CD4-positive, alpha-beta T cell treated with Interleukin-6 at 100 ng/mL for 8 hours (primary cell): ENCODE measurements around the gene RHO.

Experiments used
- DNase-seq: peaks from one replicate; pipeline ENCODE4 v3.0.0-alpha.2; 2020; ENCODE audit warnings: mixed read lengths, low spot score

The RHO gene

GRCh38 chr3:129559565-129560079 is 31.2 kb downstream of the RHO start:
- DNase-seq, result no peak

GRCh38 chr3:129560269-129560787 is 31.9 kb downstream of the RHO start:
- no peak for DNase-seq

DNA sequence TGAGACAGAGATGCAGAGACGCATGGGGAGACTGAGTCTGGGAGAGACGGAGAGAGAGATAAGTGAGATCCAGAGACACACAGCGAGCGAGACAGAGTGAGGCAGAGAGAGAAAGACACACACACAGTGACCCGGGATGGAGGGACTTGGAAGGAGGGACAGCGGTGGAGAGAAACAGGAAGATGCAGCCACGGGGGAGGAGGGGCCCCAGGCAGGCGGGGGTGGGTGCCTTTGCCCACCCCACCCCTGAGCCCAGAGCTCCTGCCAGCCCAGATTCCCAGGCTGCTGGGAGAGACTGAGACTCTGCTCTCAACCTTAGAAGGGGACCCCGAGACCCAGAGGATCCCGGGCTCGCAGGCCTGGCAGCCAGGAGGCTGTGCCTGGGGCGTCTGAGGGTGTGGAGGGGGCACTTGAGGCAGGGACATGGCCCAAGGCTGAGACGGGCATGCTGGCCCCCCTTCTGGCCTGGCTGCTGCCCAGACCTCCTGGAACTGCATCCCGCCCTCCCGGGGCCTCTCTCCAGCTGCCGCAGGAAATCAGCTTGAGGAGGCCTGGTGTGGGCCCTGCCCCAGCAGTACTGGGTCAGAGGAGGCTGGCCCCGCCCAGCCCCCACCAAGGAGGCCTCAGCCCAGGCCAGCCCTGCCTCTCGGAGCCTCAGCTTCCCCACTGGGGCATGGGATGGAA is 32.6 kb downstream of the RHO start:
- no peak for DNase-seq

DNA sequence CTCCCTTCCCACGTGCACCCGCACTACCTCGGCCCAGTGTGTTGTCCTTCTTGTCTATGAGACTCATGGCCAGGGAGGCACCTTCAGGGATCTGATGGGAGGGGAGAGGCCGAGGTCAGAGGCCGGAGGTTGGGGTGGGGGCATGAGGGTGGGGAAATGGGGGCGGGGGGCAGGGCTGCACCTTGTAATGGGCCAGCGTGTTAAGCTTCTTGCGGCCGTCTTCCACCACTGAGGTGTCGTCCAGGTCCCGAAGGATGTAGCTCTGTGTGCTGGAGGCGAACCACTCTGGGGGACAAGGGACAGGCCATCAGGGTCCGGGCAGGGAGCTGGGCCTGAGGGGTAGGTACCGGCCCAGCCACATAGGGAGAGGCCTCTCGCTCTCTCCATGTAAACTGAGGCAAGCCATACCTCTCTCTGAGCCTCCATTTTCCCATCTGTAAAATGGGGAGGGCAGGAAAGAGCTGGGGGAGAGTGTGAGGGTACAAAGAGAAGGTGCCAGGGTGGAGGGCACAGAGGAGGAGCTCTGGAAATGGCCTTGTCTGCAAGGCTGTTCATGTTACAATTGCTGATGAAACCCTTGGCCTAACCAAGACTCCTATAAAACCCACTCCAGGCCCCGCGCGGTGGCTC is 33.3 kb downstream of the RHO start:
- DNase-seq, result no peak

DNA sequence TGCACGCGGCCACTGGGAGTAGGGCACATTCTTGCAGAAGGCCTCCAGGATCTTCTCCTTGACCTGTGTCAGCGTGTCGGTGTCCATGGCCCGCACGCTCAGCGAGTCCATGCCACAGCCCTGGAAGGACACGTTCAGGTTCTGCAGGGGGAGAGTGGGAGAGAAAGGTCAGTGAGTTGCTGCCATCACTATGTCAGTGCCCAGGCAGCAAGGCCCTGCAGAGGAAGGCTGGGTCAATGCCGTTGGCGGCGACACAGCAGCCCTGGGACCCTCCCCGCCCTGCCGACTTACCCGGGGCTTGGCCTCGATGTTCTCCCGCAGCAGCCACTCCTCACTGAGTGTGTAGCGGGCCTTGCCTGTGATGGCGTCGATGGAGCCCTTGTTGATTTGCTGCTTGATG is 34.4 kb downstream of the RHO start:
- no peak for DNase-seq

GRCh38 chr3:129563332-129563731 is 34.9 kb downstream of the RHO start:
- DNase-seq, result no peak

GRCh38 chr3:129563850-129564535 is 35.6 kb downstream of the RHO start:
- no peak for DNase-seq

DNA sequence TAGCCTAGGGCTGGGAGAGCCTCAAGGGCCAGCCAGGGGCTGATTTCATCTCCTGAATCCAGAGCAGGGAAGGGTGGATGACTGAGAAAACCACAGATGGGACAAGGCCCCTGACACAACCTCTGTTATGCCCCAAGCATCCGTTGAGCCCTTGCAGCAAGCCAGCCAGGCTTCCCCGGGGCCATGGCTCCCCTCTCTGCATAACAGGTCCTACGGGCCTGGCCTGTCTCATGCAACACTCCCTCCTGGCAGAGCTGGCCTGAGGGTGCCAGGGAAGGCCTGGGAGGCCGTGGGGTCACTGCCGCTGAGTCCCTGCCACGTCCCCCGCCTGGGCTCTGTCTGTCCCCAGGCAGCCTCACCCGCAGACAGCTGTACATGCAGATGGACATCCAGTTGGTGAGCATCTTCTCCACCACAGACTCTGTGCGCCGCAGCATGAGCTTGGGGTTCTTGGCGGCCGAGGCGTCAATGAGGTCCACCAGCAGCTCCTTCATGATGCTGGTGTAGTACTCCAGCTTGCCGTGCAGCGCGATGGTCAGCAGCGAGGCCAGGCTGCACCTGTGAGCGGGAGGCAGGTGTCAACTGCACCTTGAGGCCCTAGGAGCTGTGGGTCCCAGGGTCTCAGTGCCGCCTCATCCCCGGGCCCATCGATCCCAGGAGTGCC is 36.7 kb downstream of the RHO start:
- no peak for DNase-seq

- no peak for DNase-seq
Observed at GRCh38 chr3:129565902-129566301, 37.5 kb downstream of the RHO start.

DNA sequence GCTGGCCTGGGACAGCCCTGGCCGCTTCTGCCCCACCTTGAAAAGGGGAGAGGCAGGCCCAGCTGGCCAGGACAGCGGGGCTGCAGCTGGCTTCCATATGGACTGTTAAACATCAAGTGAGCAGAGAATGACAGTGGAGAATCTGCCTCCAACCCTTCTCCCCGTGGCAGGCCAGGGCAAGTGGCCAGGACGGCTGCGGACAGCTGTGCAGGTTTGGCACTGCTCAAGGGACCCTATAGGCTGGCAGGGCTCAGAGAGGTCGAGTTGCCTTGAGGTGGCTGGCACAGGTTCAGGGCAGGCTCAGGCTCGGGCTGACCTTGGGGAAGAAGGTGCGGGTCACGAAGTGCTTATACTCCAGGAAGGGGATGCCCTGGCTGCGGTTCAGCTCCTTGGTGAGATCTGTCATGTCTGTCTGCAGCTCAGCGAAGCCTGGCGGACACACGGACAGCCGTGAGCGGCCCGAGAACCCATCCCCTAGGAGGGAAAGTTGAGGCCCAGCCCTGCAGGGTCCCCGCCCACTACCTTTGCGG is 38.8 kb downstream of the RHO start:
- no peak for DNase-seq

DNA sequence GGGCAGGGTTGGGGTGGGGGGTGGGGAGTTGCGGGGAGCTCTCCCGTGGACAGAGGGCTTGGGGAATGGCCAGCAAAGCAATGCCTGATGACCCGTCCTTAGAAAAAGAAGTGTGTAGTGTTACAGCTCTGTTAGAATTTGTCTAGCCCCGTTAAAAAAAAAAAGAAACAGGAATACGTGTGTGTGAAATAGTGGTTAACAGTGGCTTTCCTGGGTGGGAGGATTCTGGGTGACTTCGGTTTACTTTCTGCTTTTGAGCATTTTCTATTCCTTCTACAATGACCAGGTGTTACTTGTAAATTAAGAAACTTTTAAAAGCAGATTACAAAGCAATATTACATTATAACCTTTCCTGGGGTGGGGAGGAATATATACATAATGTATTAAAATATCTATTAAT is 39.5 kb downstream of the RHO start:
- DNase-seq, result no peak

GRCh38 chr3:129569856-129570255 is 41.4 kb downstream of the RHO start:
- DNase-seq, result no peak

DNA sequence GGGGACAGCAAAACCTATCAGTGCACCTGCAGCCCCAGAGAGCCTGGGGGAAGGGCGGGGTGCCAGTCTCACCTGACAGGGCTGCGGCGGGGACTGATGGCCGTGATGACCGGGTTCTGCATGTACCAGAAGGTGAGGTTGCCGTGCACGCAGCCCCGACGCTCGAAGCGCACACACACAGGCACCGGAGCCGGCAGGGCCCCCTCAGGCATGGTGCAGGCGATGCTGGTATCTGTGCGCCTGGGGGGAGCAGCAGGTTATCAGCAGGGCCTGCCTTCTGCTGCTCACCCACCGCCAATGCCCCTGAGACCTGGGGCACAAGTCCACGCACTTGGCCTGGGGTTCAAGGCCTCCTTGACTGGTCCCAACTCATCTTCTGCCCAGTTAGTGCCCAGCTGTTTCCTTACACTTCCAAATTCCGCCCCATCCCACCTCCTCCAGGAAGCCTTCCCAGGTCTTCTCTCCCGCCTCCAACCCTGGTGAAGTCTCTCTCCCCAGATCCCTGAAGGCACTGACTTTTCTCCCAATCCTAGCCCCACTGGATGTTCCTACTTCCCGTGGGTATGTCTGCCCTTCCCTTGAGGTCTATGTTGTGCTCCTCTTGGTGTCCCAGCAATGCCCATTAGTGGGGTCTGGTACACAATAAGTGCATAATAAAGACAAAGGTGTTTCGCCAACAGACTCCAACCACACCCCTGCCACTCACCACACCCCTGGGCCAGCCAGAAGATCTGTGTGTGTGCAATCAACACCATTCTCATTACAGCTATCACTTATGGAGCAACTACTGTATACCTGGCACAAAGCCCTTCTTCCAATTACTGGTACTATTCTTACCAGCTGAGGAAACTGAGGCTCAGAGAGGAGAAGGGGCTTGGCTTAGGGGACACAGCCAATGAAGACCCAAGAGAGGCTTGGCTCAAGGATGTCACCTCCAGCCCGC is 43.4 kb downstream of the RHO start:
- no peak for DNase-seq

DNA sequence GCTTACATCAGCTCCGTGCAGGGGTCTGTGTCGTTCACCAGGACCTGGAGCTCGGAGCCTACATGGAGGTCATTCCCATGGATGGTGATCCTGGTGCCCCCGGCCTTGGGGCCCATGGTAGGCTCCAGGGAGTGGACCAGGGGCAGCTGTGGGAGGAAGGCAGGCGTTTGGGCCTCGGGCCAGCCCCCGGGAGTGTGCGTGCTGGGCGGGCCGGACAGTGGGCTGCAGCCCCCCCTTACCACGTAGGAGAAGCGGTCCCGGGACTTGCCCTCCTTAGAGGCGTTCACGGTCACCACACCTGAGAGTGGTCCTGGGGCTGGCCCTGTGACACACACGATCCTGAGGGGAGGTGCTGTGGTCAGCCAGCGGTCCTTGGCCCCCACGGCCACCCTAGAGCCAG is 44.2 kb downstream of the RHO start:
- no peak for DNase-seq

DNA sequence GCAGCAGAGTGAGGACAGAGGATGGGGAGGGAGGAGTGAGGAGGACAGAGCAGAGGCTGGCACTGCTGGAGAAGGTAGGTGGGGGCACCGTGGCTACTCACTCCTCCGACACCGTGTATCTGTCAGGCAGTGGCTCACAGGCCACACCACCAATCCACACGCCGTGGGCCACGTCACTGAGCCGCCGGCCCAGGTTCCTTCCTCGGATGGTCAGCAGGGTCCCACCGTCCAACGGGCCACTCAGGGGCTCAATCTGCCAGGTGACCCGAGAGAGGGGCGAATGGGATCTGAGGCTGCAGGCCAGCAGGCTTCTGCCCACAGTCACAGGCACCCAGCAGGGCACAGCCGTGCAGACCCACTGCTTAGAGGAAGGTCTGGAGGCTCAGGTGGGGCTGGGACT is 45.1 kb downstream of the RHO start:
- no peak for DNase-seq

DNA sequence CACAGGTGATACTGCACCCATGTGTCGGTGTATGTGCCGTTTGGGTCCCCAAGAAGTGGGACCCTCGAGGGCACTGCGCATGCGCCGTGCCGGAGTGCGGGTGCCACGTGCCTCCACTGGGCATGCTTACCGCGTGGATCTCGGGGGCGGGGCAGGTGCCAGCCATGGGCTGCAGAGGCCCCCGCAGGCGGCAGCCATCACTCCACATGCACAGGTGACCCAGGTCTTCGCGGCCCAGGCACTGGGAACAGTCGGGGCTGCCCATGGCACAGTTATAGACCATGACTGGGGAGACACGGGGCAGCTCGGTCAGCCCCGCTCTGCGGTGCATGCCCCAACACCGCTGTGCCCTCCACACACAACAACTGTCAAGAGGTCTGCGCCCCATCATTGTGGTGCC is 45.8 kb downstream of the RHO start:
- no peak for DNase-seq

DNA sequence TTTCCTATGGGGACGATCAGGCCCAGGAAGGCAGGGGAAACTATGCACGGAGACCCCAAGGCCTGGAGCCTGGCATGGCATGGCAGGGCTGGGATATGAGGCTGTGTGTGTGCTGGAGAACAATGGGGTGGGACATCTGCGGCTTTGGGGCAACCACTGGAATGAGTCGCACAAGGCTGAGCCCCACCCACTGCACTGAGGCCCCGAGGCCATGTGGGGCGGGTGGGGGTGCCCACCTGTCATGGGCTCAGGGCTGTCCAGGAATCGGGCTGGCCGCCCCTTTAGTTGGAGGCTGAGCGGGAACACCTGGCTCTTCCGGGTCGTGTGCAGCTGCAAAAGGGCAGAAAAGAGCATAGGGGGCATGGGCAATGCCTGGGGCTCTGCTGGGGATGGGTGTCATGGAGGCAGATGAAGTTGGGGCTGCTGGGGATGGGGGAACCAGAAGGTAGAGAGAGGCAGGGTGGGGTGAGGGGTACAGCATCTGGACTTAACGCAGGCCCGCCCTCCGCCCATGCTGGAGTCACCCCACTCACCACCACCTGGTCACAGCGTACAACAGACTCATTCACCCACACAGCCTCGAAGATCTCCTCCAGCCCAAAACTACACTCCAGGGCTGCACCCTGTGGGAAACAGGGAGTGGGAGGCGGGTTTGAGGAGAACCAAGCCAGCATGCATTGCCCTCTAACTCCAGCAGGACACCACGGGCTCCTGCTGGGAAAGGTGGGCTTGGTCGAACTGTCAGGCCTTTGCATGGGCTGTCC is 47.0 kb downstream of the RHO start:
- no peak for DNase-seq

GRCh38 chr3:129575997-129576384 is 47.6 kb downstream of the RHO start:
- DNase-seq, result no peak

DNA sequence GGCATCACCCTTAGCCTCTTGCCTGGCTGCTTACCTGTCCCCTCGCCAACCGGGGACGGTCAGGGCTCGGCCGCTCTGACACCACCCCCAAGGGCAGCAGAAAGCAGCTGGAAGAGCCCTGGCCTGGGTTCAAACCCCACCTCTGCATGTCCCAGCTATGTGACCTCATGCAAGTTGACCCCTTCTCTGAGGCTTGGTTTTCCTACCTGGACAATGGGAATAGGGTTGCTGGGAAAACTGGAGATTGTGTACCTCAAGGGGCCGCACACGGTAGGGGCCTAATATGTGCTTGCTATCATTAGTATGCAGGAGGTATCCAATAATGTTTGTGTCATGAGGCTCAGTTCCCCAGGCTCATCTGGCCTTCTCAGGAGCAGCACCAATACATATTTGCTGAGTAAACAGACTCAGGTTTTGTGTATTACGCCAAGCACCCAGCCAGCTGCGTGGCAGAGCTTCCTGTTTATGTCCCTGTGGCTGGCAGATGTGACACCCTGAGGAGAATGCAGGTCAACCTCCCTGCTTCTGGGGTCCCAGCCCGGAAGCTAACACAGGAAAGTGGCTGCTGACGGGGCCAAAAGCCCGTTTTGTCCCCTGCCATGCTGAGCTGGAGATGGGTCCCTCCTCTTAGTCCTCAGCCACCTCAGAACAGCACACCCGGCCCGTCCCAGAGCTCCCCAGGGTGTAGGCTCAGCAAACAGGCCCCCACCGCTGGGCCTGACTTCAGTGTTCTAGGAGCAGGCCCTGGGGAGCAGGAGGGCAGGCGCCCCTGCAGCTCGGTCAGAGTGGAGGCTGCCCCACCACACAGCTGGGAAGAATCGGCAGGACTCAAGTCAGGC is 48.3 kb downstream of the RHO start:
- peak; percentile 79 for DNase-seq
